ENCODE data around the gene FCGR3B.
"Not testable (repeated sequence)": the region's sequence is repeated elsewhere in the genome, so short reads cannot be mapped to it uniquely, and the experiment has no call there.

Gene FCGR3B

DNA sequence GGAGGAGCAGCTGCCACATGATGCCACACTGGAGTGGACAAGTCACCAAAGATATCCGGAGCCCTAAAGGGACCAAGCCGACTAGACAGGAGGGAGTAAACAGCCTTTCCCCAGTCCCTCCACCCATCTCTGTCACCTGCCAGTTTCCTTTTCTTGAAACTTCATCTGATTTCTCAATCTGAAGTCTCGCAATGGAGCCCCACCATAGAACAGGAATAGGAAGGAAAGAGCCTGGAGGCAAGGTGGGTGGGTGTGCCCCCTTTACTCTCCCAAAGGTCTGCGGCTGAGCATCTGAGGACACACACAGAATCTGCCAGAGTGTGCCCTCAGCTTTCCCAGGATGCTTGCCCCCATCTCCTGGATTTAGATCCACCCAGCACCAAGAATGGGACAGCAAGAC is at the start of gene FCGR3B:
TSS of gene FCGR3B (minus strand) at position 101 of the 400 bp plus-strand sequence. CDS start at position 19, 82 bp downstream.
- no peak for DNase-seq

GRCh38 chr1:161678500-161678899 is 47.5 kb upstream of the FCGR3B start:
- DNase-seq = no peak

GRCh38 chr1:161676958-161677689 is 46.1 kb upstream of the FCGR3B start:
- no peak for DNase-seq

- no peak for DNase-seq
These were observed 45.5 kb upstream of the FCGR3B start for GRCh38 chr1:161676441-161676840.

- not testable (repeated sequence) for DNase-seq
These were observed 43.9 kb upstream of the FCGR3B start for GRCh38 chr1:161674908-161675307.

GRCh38 chr1:161674447-161674846 is 43.5 kb upstream of the FCGR3B start:
- DNase-seq = not testable (repeated sequence)

DNA sequence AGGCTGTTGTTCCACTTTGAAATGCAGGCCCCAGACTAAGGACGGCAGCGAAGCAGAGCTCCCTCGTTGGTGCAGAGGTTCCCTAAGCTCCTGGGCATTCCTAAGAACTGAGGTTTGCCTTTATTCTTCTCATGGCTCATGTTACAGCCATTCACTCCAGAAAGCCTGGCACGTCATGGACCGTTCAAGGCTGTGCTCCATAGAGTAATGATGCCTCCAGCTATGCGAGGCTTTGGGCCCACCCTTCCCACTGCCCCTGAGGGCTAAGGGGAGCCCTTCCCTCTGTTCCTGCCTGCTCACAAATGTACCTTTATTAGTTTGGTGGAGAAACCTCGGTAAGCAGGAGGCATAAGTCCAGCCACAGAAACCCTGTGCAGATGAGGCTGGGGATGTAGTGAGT is 42.5 kb upstream of the FCGR3B start:
- DNase-seq = not testable (repeated sequence)

GRCh38 chr1:161671045-161672020 is 40.4 kb upstream of the FCGR3B start:
- not testable (repeated sequence) for DNase-seq

GRCh38 chr1:161664689-161665088 is 33.7 kb upstream of the FCGR3B start:
- DNase-seq = not testable (repeated sequence)

DNA sequence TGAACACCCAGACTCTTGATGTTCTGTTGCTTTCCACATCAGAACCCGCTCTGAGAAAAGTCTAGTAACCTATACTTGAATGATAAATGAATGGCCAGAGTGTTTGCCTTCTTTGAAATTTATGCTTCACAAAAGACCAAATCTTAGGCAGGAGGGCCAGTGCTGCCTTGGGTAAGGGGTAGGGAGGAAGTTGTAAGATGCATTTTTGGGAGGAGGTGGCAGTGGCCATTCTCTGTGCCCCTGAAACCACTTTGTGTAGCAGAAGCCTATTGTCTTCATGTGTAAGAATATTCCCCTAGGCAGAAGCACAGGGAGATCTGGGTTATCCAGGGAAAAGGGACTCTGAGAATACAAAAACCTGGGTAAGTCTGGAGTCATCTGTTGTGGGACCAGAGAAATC is 32.6 kb upstream of the FCGR3B start:
- not testable (repeated sequence) for DNase-seq

- DNase-seq = not testable (repeated sequence)
These were observed 31.8 kb upstream of the FCGR3B start, which contains the start of gene FCGR2B for GRCh38 chr1:161662684-161663339. Gene FCGR2B (plus strand): TSS chr1:161663143. CDS start chr1:161663242, 99 bp downstream.

GRCh38 chr1:161661660-161662311 is 30.8 kb upstream of the FCGR3B start:
- DNase-seq = not testable (repeated sequence)

- DNase-seq = not testable (repeated sequence)
These were observed 27.5 kb upstream of the FCGR3B start for GRCh38 chr1:161658524-161658923.

GRCh38 chr1:161653971-161654370 is 23.0 kb upstream of the FCGR3B start:
- DNase-seq = not testable (repeated sequence)

- DNase-seq = not testable (repeated sequence)
These were observed 22.6 kb upstream of the FCGR3B start for GRCh38 chr1:161653541-161653940.

DNA sequence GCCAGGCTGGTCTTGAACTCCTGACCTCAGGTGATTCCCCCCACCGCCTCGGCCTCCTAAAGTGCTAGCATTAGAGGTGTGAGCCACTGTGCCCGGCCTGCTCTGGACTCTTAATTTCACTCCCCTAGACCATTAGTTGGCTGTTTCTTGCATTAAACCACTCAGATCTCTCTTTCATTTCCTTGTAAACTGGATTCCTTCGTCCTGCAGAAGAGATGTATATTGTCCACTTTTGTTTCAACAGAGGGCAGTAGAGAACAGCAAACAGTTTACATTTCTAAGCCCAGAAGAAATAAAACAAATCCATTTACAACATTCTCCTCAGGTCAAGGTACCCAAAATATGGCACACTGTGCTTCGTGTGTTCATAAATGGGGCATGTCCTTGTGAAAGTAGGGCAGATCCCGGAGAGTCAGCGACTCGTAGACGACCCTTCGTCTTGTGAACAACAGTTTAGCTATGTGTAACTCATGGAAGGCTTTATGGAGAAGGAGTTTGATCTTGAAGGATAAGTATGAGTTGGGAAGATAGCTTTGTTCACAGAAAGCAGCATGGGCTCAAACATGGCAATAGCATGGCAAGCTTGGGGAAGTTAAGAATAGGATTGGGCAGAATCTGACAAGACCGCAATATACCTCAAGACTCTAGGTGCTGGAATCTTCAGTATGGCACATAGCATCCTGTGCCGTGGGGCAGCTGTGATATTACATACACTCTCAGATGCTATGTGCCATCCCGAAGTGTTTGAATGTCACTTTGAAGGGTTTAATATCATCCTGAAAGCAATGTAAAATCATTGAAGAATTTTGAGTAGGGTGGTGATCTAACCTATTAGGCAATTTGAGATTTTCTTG is 16.8 kb upstream of the FCGR3B start:
- DNase-seq = not testable (repeated sequence)

- not testable (repeated sequence) for DNase-seq
These were observed 13.9 kb upstream of the FCGR3B start for GRCh38 chr1:161644855-161645254.

DNA sequence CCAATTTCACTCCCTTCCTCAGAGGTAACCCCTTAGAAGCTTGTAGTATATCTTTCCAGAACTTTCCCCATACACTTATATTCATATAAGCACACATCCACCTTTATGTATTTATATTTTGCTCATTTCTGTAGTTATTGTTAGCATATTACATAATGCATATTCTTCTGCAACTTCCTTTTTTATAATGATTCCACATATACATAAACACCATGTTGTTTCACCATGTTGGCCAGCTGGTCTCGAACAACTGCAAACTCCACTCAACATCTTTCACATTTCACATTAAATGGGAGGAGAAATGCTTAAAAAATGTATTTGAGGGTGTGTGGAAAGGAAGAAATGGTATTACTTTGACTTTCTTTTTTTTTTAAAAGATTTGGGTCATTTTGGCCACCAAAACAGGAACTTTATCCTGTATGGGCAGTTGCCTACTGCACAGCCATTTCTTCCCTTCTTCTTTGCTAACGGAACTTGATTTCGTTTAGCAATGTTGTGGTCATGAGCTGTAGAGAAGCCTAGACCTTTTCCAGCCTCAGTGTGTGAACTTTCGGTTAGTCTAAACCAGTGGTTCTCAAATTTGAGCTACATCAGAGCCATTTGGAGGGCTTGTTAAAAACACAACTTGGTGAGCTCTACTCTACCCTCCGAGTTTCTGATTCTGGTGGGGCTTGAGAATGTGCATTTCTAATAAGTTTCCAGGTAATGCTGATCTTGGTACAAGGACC is 12.7 kb upstream of the FCGR3B start:
- not testable (repeated sequence) for DNase-seq

DNA sequence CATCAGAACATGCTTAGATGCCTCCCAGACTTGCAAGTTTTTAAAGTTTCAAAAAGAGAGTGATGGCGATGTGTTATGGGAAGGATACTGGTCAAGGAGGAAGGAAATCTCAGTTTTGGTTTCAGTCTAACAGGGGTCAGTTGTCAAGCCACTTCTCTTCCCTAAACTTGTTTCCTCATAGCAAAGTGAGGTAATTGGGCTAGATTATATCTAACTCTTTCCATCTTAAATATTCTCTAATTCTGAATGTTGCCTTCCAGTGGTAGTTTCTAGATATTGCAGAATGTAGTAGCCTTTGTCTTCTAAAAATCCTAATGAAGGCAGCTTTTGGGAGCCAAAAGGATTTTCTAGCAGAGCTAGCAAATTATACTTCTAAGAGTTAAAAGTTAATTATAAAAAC is 11.7 kb upstream of the FCGR3B start:
- not testable (repeated sequence) for DNase-seq

- not testable (repeated sequence) for DNase-seq
These were observed 8.2 kb upstream of the FCGR3B start for GRCh38 chr1:161639203-161639602.
